ENCODE data around the gene SLC25A53. TPM values are rescaled to one million over a fixed set of nuclear protein-coding genes. Genes with fewer than 3 reads are reported as not detected.
A peak's percentile ranks its signal among the peaks of the same experiment; 100 is the strongest.

The SLC25A53 gene
- total RNA-seq, 5 donors from 2014 or later (not counting 1 experiment from before 2014, with no cell fraction given): 10.1 to 20.2 (median 16.2) TPM

DNA sequence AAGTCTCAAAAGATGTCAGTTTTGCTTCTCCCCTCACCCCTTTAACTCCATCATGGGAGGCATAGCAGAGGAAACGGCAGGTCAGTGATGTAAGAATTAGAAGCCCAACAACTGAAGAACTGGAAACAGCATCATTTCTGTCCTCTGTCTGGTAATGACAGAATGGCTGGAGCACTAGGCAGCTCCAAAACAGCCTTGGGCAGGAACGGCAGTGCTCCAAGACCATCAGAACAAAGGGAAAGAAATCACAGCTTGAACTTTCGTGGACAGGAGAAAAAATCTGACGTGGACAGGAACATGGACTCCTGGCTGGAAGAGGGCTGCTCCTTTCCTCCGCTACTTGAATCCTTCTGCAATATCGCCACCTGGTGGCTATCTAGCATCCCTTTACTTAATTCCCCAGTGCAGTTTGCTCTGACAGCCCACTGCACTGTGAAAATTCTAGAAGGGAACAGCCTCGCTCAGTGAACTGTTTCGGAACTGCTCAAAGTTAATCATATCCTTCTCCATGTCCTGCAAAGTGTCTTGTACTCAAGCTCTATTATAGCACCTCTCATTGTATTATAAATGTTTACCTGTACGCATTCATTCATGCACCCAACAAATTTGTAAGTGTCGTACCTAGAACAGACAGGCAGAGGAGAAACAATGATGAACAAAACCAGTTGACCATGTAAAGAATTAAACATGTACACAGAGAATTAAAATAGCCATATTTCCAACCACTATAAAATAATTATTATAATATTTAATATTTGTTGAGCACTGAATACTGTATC, 20.4 kb downstream of the SLC25A53 start:
- no peak overlapping the region for H3K27ac Mint-ChIP-seq
- ATAC-seq (replicated peaks in 1 of 4) (peak in 3 of 4 experiments; percentile 58 to 81 (median 72)), DNase-seq (peak in 30 of 35 experiments; percentile 15 to 82 (median 39))
- H3K9me3 Mint-ChIP-seq: no peaks in the 10 kb centered on the region
- Histone ChIP-seq H3K27me3 (replicated peaks in 1 of 2; ENCODE audit: control insufficient read depth in 2 of 2, extremely low read depth in 1 of 2, insufficient read depth in 2 of 2, low read length in 1 of 2) (no peaks in the 10 kb centered on the region), H3K4me3 (ENCODE audit: control insufficient read depth in 1 of 2, extremely low read depth in 1 of 2, low read length in 1 of 2) (no peak overlapping the region), H3K27ac (ENCODE audit: low read length) (no peak overlapping the region), H3K4me1 (ENCODE audit: control insufficient read depth in 1 of 2, extremely low read depth in 1 of 2, insufficient read depth in 2 of 2, low read length in 2 of 2) (peaks cover 0 to 15% of the 10 kb centered on the region in 2 experiments), H3K36me3 (ENCODE audit: control insufficient read depth in 2 of 2, extremely low read depth in 1 of 2, insufficient read depth in 1 of 2, low read length in 1 of 2) (peaks cover 0 to 2% of the 10 kb centered on the region in 2 donors), H3K9me3 (no peaks in the 10 kb centered on the region)
- ChIA-PET POLR2A (no interaction called here), CTCF (interaction anchor here (0.6 to 4.1 kb wide), 9 partner anchors 13 to 38 kb away, joined by 3 to 18 read pairs (median 4); partner anchors contain the start of genes SLC25A53 (in 1 of the 2) and ZCCHC18 (in 1 of the 2))
- WGBS (ENCODE audit: insufficient coverage): 3% methylated on average over 5 of the region's 10 CpGs
- peaks cover 14 to 25% (median 20%) of the 10 kb centered on the region in 3 donors for H3K4me1 Mint-ChIP-seq
- no peak overlapping the region for H3K4me3 Mint-ChIP-seq
- no peaks in the 10 kb centered on the region for H3K36me3 Mint-ChIP-seq
- peaks cover 0 to 19% of the 10 kb centered on the region in 2 donors for H3K27me3 Mint-ChIP-seq

DNA sequence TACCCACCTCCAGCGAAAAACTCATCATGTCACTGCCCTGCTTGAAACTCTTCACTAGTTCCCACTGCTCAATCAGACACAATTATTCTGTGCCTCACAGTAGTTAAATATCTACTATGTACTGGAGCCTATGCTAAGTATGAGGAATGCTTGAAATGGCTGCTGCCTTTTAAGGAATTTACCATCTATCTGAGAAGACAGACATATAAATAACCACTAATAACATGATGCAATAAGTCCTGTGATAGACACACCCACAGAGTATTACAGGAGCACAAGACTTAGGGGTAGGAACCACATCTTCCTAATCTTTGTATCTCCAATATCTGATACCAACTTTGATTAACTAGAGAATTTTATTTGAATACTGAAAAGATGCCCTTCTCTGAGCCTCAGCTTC, 21.1 kb downstream of the SLC25A53 start:
- peaks cover 0 to 19% of the 10 kb centered on the region in 2 donors for H3K27me3 Mint-ChIP-seq
- no CpG with 5 or more reads among the region's 1 CpG for WGBS (ENCODE audit: insufficient coverage)
- ATAC-seq (replicated peaks in 1 of 4): no peak
- no peaks in the 10 kb centered on the region for H3K9me3 Mint-ChIP-seq
- DNase-seq: no peak
- POLR2A ChIA-PET: no interaction called here
- Histone ChIP-seq H3K27me3 (replicated peaks in 1 of 2; ENCODE audit: control insufficient read depth in 2 of 2, extremely low read depth in 1 of 2, insufficient read depth in 2 of 2, low read length in 1 of 2) (no peaks in the 10 kb centered on the region), H3K27ac (ENCODE audit: low read length) (no peak overlapping the region), H3K4me3 (ENCODE audit: control insufficient read depth in 1 of 2, extremely low read depth in 1 of 2, low read length in 1 of 2) (no peak overlapping the region), H3K4me1 (ENCODE audit: control insufficient read depth in 1 of 2, extremely low read depth in 1 of 2, insufficient read depth in 2 of 2, low read length in 2 of 2) (peaks cover 0 to 15% of the 10 kb centered on the region in 2 experiments), H3K36me3 (ENCODE audit: control insufficient read depth in 2 of 2, extremely low read depth in 1 of 2, insufficient read depth in 1 of 2, low read length in 1 of 2) (peaks cover 0 to 4% of the 10 kb centered on the region in 2 donors), H3K9me3 (no peaks in the 10 kb centered on the region)
- peaks cover 14 to 25% (median 20%) of the 10 kb centered on the region in 3 donors for H3K4me1 Mint-ChIP-seq
- CTCF ChIA-PET: interaction anchor here (0.5 to 4.1 kb wide), 10 partner anchors 13 to 196 kb away, joined by 3 to 18 read pairs (median 4); partner anchors contain the start of genes SLC25A53 (in 1 of the 2) and ZCCHC18 (in 1 of the 2)
- peaks cover 1% of the 10 kb centered on the region for H3K36me3 Mint-ChIP-seq
- H3K27ac Mint-ChIP-seq: peak overlapping the region in 1 of 2 donors; percentile 4
- H3K4me3 Mint-ChIP-seq: no peak overlapping the region

DNA sequence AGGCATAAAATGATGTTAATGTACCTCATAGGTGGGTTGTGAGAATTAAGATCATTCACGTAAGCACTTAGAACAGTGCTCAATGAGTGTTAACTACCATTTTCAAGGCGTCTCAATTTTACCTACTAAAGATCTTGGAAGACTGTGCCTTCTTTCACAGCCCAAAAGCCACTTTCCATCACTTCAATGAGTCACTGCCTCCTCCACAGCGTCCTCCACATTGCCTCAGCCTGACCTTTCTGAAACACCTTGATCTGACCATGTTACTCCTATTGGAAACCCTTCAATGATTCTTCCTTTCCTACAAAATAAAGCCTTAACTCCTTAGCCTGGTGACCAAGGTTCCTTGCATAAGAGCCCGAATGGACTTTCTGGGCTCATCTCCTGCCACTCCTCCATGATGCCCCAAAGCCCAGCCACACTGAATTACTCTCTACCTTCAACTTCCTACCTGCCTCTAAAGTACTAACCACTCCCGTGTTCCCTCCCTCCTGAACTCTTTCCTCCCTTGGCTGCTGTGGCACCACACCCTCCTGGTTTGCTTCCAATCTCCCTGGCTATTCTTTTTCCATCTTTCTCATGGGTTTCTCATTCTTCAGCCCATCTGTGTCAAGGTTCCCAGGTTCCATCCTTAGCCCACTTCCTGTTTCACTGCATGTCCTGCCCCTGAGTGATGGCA, 22.1 kb downstream of the SLC25A53 start:
- no peak overlapping the region for H3K4me3 Mint-ChIP-seq
- ATAC-seq (replicated peaks in 1 of 4): no peak
- CTCF ChIA-PET: no interaction called here

DNA sequence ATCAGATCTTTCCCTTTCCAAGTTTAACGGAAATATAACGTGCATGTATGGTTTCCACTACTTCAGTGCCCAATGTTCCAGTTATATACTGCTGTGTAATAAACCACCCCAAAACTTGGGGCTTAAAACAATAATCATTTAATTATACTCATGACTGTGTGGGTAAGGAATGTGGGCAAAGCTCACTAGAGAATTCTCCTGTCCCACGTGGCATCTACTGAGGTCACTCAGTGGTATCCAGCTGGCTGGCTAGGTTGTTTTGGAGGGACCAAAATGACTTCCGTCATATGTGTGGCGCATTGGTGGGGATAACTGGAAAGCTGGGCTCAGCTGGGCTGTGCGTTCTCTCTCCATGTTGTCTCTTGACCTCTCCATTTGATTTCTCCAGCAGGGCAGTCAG, 26.0 kb downstream of the SLC25A53 start:
- Histone ChIP-seq H3K36me3 (ENCODE audit: control insufficient read depth in 2 of 2, extremely low read depth in 1 of 2, insufficient read depth in 1 of 2, low read length in 1 of 2) (peaks cover 0 to 10% of the 10 kb centered on the region in 2 donors), H3K4me1 (ENCODE audit: control insufficient read depth in 1 of 2, extremely low read depth in 1 of 2, insufficient read depth in 2 of 2, low read length in 2 of 2) (peaks cover 0 to 10% of the 10 kb centered on the region in 2 experiments), H3K27me3 (replicated peaks in 1 of 2; ENCODE audit: control insufficient read depth in 2 of 2, extremely low read depth in 1 of 2, insufficient read depth in 2 of 2, low read length in 1 of 2) (no peaks in the 10 kb centered on the region), H3K27ac (ENCODE audit: low read length) (no peak overlapping the region), H3K4me3 (ENCODE audit: control insufficient read depth in 1 of 2, extremely low read depth in 1 of 2, low read length in 1 of 2) (no peak overlapping the region), H3K9me3 (no peaks in the 10 kb centered on the region)
- POLR2A ChIA-PET: no interaction called here
- Mint-ChIP-seq H3K4me1 (peaks cover 7 to 24% (median 15%) of the 10 kb centered on the region in 3 donors), H3K4me3 (no peak overlapping the region), H3K27ac (no peak overlapping the region), H3K36me3 (peaks cover 10% of the 10 kb centered on the region), H3K9me3 (no peaks in the 10 kb centered on the region), H3K27me3 (peaks cover 0 to 23% of the 10 kb centered on the region in 2 donors)
- no peak for DNase-seq
- CTCF ChIA-PET: no interaction called here
- WGBS (ENCODE audit: insufficient coverage): no CpG with 5 or more reads among the region's 6 CpGs
- ATAC-seq (replicated peaks in 1 of 4): no peak

More for the DNA sequence above, 22.1 kb downstream of the SLC25A53 start:
- no peaks in the 10 kb centered on the region for H3K27me3 ChIP-seq (replicated peaks in 1 of 2; ENCODE audit: control insufficient read depth in 2 of 2, extremely low read depth in 1 of 2, insufficient read depth in 2 of 2, low read length in 1 of 2)
- H3K4me1 Mint-ChIP-seq: peaks cover 14 to 25% (median 20%) of the 10 kb centered on the region in 3 donors
- H3K9me3 Mint-ChIP-seq: no peaks in the 10 kb centered on the region
- peaks cover 0 to 12% of the 10 kb centered on the region in 2 donors for H3K36me3 ChIP-seq (ENCODE audit: control insufficient read depth in 2 of 2, extremely low read depth in 1 of 2, insufficient read depth in 1 of 2, low read length in 1 of 2)
- H3K27ac ChIP-seq (ENCODE audit: low read length): no peak overlapping the region
- peaks cover 0 to 19% of the 10 kb centered on the region in 2 donors for H3K27me3 Mint-ChIP-seq
- H3K36me3 Mint-ChIP-seq: peaks cover 5% of the 10 kb centered on the region
- WGBS (ENCODE audit: insufficient coverage): 80% methylated on average over 1 of the region's 5 CpGs
- H3K4me1 ChIP-seq (ENCODE audit: control insufficient read depth in 1 of 2, extremely low read depth in 1 of 2, insufficient read depth in 2 of 2, low read length in 2 of 2): peaks cover 0 to 15% of the 10 kb centered on the region in 2 experiments
- no peak for DNase-seq
- peak overlapping the region in 1 of 2 donors; percentile 55 for H3K27ac Mint-ChIP-seq
- POLR2A ChIA-PET: no interaction called here
- H3K9me3 ChIP-seq: no peaks in the 10 kb centered on the region
- no peak overlapping the region for H3K4me3 ChIP-seq (ENCODE audit: control insufficient read depth in 1 of 2, extremely low read depth in 1 of 2, low read length in 1 of 2)

DNA sequence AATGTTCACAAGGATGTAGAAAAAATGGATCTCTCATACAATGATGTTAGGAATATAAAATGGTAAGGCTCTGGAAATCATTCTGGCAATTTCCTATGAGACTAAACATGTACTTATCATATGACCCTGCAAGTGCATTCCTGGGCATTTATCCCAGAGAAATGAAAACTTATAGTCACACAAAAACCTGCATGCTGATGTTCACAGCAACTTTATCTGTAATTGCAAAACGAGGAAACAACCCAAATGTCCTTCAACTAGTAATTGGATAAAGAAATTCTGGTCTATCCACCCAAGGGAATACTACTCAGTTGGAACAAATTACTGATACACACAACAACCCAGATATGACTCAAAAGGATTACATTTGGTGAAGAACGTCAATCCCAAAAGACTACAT, 30.0 kb downstream of the SLC25A53 start:
- Histone ChIP-seq H3K27ac (ENCODE audit: low read length) (no peak overlapping the region), H3K36me3 (ENCODE audit: control insufficient read depth in 2 of 2, extremely low read depth in 1 of 2, insufficient read depth in 1 of 2, low read length in 1 of 2) (peaks cover 0 to 12% of the 10 kb centered on the region in 2 donors), H3K4me1 (ENCODE audit: control insufficient read depth in 1 of 2, extremely low read depth in 1 of 2, insufficient read depth in 2 of 2, low read length in 2 of 2) (peaks cover 10 to 12% of the 10 kb centered on the region in 2 experiments), H3K4me3 (ENCODE audit: control insufficient read depth in 1 of 2, extremely low read depth in 1 of 2, low read length in 1 of 2) (no peak overlapping the region), H3K27me3 (replicated peaks in 1 of 2; ENCODE audit: control insufficient read depth in 2 of 2, extremely low read depth in 1 of 2, insufficient read depth in 2 of 2, low read length in 1 of 2) (no peaks in the 10 kb centered on the region), H3K9me3 (no peaks in the 10 kb centered on the region)
- ChIA-PET POLR2A (no interaction called here), CTCF (no interaction called here)
- peaks cover 14 to 35% (median 16%) of the 10 kb centered on the region in 3 donors for H3K4me1 Mint-ChIP-seq
- no peak overlapping the region for H3K27ac Mint-ChIP-seq
- no CpG with 5 or more reads among the region's 2 CpGs for WGBS (ENCODE audit: insufficient coverage)
- H3K9me3 Mint-ChIP-seq: no peaks in the 10 kb centered on the region
- H3K36me3 Mint-ChIP-seq: peaks cover 10% of the 10 kb centered on the region
- H3K27me3 Mint-ChIP-seq: peaks cover 0 to 15% of the 10 kb centered on the region in 2 donors
- no peak overlapping the region for H3K4me3 Mint-ChIP-seq
- ATAC-seq (replicated peaks in 1 of 4) (no peak), DNase-seq (no peak)

DNA sequence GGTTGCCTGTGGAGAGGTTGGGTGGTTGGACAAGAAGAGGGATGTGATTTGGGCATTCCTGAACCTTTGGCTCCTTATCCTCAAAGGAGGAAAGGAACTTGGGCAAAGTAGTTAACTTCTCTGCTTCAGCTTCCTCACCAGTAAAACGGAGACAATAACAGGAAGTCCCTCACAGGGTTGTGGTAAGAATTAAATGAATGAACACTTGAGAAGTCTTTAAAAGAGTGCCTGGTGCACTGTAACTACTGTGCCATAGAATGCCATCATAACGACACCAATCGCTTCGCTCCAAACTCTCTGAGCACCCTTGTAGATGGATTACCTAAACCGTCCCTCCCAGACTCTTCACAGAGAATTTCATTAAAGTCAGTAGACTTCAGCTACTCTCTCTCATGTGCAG, 34.0 kb downstream of the SLC25A53 start:
- 5% methylated on average over 4 of the region's 5 CpGs for WGBS (ENCODE audit: insufficient coverage)
- H3K4me3 Mint-ChIP-seq: peak overlapping the region in 1 of 3 donors; percentile 53
- no peaks in the 10 kb centered on the region for H3K9me3 Mint-ChIP-seq
- Histone ChIP-seq H3K4me1 (ENCODE audit: control insufficient read depth in 1 of 2, extremely low read depth in 1 of 2, insufficient read depth in 2 of 2, low read length in 2 of 2) (peaks cover 10 to 12% of the 10 kb centered on the region in 2 experiments), H3K4me3 (ENCODE audit: control insufficient read depth in 1 of 2, extremely low read depth in 1 of 2, low read length in 1 of 2) (no peak overlapping the region), H3K9me3 (no peaks in the 10 kb centered on the region), H3K27me3 (replicated peaks in 1 of 2; ENCODE audit: control insufficient read depth in 2 of 2, extremely low read depth in 1 of 2, insufficient read depth in 2 of 2, low read length in 1 of 2) (no peaks in the 10 kb centered on the region), H3K27ac (ENCODE audit: low read length) (no peak overlapping the region), H3K36me3 (ENCODE audit: control insufficient read depth in 2 of 2, extremely low read depth in 1 of 2, insufficient read depth in 1 of 2, low read length in 1 of 2) (peaks cover 0 to 2% of the 10 kb centered on the region in 2 donors)
- H3K27ac Mint-ChIP-seq: peak overlapping the region; percentile 84 to 87
- ChIA-PET CTCF (interaction anchor here (0.7 kb wide), 3 partner anchors 13 to 659 kb away, joined by 3 to 4 read pairs (median 3); no protein-coding TSS in a partner anchor), POLR2A (no interaction called here)
- peaks cover 14 to 37% (median 16%) of the 10 kb centered on the region in 3 donors for H3K4me1 Mint-ChIP-seq
- peak; percentile 75 to 97 (median 93) for ATAC-seq (replicated peaks in 1 of 4)
- H3K36me3 Mint-ChIP-seq: no peaks in the 10 kb centered on the region
- H3K27me3 Mint-ChIP-seq: peaks cover 0 to 13% of the 10 kb centered on the region in 2 donors
- DNase-seq: peak in 3 of 35 experiments; percentile 15 to 36 (median 29)
